Gastrocnemius medialis (tissue), 4 donors: ENCODE measurements around the gene MFAP2.

Experiments used
- CTCF ChIP-seq, 5 experiments: fragments of 450-650 bp in 3 of 5; fragments of 200-600 bp in 2 of 5; sonication (generic) in 2 of 5; IDR thresholded peaks in 4 of 5; conservative IDR thresholded peaks in 1 of 5; 1 replicate in 4 of 5; 2 replicates in 1 of 5; pipeline ENCODE4 v1.5.1; 2016 to 2019; ENCODE audit warnings: antibody characterized with exemption in 5 of 5, mild to moderate bottlenecking in 3 of 5, moderate library complexity in 3 of 5
- POLR2A ChIP-seq, 2 donors: fragments of 450-650 bp; IDR thresholded peaks; one replicate each; pipeline ENCODE4 v1.6.1; 2017; ENCODE audit warnings: antibody characterized with exemption in 2 of 2, mild to moderate bottlenecking in 2 of 2, moderate library complexity in 2 of 2

GRCh38 chr1:16993521-16994038 is 13.2 kb upstream of the MFAP2 start:
- TF ChIP-seq CTCF (IDR thresholded peaks at IDR 0.05 in 4 of 5, conservative IDR thresholded peaks at IDR 0.05 in 1 of 5) (no peak), POLR2A (IDR thresholded peaks at IDR 0.05) (no peak)
